Activated naive CD4-positive, alpha-beta T cell (primary cell): Measurements from ENCODE around the gene GABRA1.

ENCODE experiments used
- DNase-seq, 4 experiments: peaks; one replicate each; lab custom pipeline; 2025; lab: John Stamatoyannopoulos, UW

Gene GABRA1

DNA sequence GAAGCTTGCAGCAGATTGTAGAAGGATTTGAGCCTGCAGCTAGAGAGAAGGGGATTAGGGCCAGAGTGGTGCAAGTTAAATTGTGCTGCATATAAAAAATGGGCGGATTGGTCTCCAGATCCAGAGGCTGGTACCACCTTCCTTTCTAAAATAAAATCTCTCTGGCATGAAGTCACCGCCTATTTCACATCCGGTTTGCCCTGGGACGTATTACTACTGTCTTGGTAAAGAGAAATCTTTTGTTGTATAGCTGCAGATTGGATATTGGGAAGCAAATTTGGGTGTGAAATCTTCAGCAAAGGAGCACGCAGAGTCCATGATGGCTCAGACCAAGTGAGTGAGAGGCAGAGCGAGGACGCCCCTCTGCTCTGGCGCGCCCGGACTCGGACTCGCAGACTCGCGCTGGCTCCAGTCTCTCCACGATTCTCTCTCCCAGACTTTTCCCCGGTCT, at the start of gene GABRA1:
Gene GABRA1, plus strand, starts transcription at position 180 of the 451 bp plus-strand sequence. CDS start 2,691 bp downstream, outside the sequence.
- no peak for DNase-seq

DNA sequence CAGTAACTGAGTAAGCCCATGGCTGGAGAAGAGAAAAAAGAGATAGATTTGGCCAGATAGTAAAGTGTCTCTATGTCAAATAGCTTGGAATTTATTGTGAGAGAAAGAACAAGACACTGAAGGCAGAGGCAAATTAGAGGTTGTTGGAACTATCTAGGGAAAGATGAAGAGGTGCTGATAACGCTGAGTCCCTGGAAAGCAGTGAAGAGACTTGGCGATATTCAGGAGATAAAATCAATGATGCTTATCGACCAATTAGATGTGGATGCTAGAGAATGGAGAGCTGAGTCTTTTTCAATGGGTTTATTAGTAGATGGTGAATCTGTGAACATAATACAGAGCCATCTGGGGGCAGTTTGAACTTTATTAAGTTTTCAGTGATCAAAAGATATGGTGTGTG, 48.6 kb upstream of the GABRA1 start:
- DNase-seq = no peak

DNA sequence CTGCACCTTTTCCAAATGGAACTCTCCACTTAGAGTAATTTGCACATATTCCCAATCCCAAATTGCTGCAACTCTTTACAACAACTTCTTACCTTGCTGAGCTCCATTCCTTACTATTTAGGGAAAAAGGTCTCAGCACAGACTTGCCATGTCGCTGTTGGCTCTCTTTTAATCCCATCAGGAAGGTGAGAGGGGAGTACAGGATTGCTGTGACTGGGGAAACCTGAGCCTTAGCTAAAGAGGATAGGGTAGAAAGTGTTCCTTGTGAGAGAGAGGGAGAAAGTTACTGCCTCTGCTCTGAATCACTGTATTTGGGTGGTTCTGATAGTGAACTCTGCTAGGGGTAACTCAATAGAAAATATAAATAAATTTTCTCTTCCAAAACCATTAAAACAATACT, 43.7 kb upstream of the GABRA1 start:
- DNase-seq = no peak

DNA sequence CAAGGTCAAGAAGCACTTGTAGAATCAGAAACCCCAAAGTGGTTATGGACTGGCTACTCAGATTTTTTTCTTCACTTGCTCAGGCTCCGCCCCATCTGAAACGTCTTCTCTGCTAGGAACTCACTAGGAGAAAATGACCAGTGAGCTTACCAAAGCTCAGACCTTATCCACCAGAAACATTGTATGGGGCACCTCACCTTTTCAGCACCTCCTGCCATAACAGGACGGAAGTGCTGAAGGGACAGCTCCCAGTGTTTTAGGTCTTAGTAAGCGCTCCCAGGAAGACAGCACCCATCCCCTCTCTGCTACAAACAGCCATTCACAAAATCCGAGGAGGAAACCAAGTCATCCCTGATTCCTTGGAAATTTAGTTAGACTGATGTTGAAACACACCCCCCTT, 1.2 kb upstream of the GABRA1 start:
- DNase-seq = no peak

DNA sequence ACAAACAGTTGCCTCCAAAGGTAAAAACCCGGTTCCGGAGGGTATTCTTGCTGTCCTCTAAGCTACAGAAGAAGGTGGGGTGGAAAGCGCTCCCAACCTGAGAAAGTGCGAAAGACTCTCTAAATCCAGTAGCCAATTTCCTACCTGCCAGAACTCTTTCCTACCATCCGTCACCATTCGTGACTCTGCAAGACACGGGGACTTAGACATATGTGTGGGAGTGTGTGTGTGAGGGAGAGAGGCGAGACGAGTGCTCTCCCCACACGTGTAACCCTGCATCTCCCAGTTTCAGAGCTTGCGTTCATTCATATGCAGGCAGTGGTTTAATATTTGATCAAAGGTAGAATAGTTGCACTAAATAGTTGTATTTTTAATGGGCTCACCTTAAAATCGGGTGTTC, 473 bp upstream of the GABRA1 start:
- DNase-seq = no peak

DNA sequence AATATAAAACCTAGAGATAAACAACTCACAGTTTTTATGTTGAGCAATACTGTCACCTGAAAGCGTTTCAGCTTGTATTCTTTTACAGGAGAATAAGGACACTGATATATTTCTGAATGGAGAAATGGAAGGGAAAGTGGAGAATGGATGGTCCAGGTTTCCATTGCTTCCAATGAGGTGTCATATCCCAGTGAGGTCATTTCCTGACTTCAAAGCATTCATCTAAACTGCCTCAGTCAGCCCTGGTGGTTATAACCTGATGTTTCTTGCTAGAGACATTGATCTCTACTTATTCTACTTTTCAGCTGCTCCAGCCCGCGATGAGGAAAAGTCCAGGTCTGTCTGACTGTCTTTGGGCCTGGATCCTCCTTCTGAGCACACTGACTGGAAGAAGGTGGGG, 2.6 kb downstream of the GABRA1 start:
- no peak for DNase-seq

DNA sequence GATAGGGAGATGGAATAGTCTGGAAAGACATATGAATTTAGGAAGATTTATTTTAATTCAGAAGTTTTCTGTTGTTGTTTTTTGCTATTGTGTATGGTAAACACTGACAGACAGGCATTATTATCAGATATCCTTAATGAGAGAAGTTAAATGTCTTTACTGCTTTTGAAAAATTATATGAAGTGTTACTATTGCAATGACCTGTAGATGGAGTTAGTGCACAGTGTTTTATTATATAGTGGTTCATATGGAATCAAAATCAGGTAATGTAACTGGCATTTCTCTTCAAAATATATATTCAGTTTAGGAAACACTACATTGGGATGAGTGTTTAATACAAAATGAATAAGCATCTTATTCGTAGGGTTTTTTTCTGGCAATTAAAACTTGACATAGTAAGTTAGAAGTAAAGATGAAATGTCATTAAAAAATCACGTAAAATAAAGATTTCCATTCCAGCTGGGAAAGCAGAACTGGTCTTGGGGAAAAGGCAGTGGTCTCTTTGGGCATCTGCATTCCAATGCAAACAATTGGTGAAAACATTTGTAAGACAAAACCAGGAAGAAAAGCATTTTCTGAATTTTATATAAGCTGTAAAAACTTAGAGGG, 3.9 kb downstream of the GABRA1 start:
- DNase-seq = no peak

DNA sequence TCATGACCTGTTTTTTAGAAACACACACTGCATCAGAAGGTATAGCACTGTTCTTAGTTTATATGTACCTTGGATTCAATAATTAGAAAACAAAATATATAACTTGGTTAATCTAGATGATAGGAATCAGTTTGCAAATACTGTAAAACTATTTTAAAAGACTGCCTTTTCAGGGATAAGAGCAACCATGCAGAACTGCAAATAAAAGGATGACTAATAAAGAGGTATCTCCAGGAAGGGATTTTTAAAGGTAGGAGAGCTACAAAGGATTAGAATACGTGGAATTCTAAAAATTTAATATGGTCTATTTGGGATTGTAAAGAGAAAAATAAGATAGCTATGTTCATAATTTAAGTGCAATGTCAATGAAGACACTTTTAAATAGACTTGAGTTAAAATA, 9.4 kb downstream of the GABRA1 start:
- no peak for DNase-seq

DNA sequence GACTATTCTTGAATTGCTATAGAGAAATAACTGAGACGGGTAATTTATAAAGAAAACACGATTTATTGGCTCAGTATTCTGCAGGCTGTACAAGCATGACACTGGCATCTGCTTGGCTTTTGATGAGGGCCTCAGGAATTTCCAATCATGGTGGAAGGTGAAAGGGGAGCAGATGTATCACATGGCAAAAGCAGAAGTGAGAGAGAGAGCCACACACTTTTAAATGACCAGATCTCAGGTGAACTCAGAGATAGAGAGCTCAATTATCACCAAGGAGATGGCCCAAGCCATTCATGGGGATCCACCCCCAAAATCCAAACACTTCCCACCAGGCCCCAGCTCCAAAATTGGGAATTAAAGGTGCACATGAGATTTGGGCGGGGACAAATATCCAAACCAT, 15.3 kb downstream of the GABRA1 start:
- DNase-seq = no peak

DNA sequence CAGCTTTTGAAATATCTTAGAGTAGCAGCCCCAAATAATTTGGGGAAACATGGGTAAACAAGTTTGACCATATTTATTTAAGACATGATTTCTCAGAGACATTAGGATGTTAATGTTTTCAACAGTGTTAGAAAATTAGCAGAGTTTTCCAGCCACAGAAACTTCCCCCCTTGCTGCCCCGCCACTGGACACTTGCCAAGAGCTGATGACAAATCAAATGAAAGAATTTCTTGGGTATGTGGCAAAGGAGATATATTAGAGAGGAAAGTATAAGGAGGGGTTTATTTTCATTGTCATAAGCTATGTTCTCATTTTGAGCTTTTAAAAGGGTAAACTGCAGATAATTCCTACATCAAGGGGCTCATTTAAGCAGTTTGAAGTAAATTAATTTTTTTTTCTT, 15.9 kb downstream of the GABRA1 start:
- DNase-seq = no peak

DNA sequence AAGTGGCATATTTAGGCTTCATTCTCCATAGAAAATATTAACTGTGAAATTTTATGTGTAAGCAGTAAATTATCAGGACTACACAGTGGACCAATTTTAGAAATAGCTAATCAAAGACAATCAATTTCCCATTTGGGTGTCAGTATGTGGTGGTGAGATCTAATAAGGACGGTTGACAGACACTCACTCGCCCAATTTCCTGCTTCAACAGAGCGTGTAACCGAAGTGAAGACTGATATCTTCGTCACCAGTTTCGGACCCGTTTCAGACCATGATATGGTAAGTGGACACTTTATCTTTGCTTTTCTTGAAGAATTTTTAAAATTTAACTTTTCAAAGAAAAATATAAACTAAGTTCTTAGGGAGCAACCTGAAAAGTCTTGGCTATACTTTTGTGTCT, 17.6 kb downstream of the GABRA1 start:
- no peak for DNase-seq

DNA sequence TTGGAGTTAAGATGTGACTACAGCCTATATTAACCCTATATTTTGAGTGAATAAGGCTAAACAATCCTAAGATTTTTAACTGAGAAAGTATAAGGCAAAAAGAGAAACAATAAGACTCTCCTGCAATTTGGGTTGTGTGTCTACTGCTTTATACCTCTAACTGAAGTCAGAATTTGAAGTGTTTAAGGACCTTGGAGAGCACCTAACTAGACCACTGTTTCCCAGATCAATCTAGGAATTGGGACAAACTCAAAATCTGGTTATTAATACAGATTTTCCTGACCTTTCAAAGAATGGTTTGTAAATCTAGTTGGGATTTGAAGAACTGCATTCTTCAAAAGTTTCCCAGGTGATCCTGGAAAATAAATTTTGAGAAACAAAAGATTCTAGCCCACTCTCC, 42.1 kb downstream of the GABRA1 start:
- no peak for DNase-seq

DNA sequence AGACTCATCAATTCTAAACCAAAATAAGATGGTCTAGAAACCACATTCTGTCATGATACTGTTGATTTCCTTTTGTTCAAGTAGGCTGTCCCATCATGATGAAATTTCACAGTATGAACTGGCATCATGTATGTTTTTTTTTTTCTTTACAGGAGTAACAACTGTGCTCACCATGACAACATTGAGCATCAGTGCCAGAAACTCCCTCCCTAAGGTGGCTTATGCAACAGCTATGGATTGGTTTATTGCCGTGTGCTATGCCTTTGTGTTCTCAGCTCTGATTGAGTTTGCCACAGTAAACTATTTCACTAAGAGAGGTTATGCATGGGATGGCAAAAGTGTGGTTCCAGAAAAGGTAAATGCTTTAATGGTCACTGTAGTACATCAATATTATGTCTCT, 47.6 kb downstream of the GABRA1 start:
- no peak for DNase-seq

DNA sequence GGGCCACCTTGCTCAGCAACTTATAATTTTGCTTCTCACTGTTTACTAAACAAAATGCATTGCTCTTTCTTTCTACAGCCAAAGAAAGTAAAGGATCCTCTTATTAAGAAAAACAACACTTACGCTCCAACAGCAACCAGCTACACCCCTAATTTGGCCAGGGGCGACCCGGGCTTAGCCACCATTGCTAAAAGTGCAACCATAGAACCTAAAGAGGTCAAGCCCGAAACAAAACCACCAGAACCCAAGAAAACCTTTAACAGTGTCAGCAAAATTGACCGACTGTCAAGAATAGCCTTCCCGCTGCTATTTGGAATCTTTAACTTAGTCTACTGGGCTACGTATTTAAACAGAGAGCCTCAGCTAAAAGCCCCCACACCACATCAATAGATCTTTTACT, 49.1 kb downstream of the GABRA1 start:
- DNase-seq = no peak

DNA sequence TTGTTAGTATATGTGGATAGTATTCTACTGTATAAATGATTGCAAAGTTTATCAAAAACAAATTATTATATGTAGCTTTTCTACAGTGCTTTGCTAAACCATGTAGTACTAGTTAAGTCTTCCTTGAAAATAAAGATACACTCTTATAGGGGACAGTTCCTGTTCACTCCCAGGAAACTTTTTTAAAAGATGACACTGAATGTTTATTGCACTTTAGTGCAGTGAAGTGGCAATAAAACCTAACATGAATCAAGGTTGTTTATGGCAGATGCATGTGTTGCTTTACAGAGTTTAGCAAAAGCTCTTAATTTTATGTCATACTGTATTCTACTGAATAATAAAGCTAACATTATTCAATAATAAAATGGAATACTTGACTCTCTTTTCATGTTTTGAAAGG, 51.7 kb downstream of the GABRA1 start:
- no peak for DNase-seq

DNA sequence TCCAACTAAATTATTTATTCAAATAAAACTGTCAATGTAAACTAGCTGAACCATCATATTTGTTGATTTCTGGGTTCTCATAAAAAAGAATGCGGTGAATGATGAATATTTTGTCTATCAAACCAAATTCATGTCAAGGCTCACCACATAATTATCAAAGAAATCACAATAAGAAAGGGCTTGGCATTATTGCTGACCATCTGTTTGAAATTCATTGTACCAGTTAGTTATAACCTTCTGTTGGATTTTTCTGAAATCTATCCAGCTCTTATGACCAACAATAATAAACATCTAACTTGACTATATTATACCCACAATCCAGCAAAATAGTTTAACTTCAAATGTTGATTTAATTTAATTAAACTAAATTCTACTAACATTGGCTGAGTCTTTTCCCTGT, 53.1 kb downstream of the GABRA1 start:
- DNase-seq = no peak

DNA sequence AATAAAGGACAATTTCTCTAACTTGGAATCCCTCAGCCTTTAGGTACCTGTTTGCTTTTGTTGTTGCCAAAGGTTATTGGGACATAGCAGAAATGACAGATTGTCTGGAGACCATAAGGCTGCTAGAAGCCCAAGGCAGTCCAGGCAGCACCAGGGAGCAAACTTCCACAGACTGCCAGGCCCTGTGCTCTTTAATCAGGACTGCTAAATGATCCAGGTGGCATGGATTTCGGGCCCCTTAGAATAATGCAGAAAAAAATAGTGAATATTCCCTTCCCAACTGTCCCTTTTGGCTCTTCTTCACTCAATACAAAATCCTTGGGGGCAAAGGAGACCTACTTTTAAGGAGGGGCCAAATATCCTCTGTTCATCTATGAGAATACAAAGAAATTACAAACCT, 73.9 kb downstream of the GABRA1 start:
- no peak for DNase-seq

DNA sequence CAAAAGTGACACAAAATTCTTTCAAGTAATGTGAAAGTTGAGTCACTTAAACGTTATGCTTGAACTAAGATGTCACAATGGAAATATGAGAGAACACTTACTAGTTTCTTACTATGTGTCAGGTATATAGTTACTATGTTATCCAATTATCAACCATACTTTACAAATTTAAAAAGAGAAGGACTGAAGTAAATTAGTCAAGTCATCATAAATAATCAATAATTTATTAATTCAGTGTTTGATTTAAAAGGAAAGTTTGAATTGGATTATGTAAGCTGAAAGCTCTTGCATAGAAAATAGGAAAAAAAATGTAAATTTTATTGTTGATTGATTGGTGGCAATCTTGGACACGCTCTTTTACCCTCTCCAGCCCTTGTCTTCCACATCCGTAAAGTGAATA, 76.3 kb downstream of the GABRA1 start:
- no peak for DNase-seq

DNA sequence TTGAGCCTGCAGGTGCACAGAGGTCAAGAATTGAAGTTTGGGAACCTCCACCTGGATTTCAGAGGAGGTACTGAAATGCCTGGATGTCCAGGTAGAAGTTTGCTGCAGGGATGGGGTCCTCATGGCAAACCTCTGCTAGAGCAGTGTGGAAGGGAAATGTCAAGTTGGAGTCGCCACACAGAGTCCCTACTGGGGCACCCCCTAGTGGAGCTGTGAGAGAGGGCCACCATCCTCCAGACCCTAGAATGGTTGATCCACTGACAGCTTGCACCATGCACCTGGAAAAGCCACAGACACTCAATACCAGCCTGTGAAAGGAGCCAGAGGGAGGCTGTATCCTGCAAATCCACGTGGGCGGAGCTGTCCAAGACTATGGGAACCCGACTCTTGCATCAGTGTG, 78.0 kb downstream of the GABRA1 start:
- no peak for DNase-seq

DNA sequence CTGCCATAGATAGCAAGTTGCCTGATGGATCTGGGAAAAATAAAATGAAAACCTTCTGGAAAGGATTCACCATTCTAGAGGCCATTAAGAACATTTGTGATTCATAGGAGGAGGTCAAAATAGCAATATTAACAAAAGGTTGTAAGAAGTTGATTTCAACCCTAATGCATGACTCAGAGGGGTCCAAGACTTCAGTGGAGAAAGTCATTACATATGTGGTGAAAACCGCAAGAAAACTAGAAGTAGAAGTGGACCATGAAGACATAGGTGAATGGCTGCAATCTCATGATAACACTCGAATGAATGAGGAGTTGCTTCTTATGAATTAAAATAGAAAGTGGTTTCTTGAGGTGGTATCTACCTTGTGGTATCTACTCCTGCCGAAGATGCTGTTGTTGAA, 86.6 kb downstream of the GABRA1 start:
- DNase-seq = no peak

DNA sequence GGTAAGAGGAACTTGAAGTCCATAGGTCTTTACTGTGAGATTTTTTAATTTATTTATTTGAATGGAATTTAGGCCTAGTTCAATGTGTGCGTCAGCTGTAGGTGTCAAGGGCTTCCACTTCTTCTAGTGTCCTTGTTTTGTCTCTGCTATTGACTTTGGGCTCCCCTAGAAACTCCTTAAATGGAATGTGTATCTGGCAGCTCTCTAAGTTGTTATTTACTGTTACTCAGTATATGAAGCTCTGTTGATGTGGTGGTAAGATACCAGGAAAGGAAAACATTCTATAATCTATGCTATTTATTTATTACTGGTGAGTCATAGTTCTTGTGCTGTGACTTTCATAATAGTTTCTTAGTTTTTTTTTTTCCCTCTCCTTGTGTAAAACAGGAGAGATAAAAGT, 97.1 kb downstream of the GABRA1 start:
- no peak for DNase-seq

DNA sequence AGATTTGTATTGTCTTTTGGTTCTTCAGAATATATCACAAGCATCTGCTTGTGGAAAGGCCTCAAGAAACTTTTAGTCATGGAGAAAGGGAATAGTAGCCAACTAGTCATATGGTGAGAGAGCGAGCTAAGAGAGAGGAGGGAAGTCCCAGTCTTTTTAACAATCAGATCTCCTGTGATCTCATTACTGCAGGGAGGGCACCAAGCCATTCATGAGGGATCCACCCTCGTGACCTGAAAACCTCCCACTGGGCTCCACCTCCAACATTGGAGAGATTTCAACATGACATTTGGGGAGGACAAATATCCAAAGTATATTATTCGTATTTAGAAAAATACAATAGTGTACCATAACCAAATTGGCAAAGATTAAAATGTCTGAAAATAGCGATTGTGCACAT, 99.0 kb downstream of the GABRA1 start:
- DNase-seq = no peak
